Muscle of leg (tissue), 11 donors: ENCODE data around the gene PKP3. TPM values are rescaled to one million over a fixed set of nuclear protein-coding genes. Genes with fewer than 3 reads are reported as not detected.
"Not testable (repeated sequence)": the region's sequence is repeated elsewhere in the genome, so short reads cannot be mapped to it uniquely, and the experiment has no call there.

ENCODE experiments used
- DNase-seq: peaks from one replicate; pipeline ENCODE4 v3.0.0; 2013
- H3K27ac ChIP-seq: one replicate; pipeline ENCODE4 v1.5.1; 2013; ENCODE audit warnings: mild to moderate bottlenecking, low read length, control low read depth
- H3K27me3 ChIP-seq: one replicate; pipeline ENCODE4 v1.6.1; 2013; ENCODE audit warnings: low read length; ENCODE audit not compliant: control insufficient read depth, insufficient read depth
- H3K36me3 ChIP-seq: one replicate; pipeline ENCODE4 v1.6.1; 2013; ENCODE audit warnings: low read length; ENCODE audit not compliant: control insufficient read depth, insufficient read depth
- H3K4me1 ChIP-seq: one replicate; pipeline ENCODE4 v1.6.1; 2013; ENCODE audit warnings: low read length; ENCODE audit not compliant: control insufficient read depth, insufficient read depth
- H3K4me3 ChIP-seq: one replicate; pipeline ENCODE4 v1.5.1; 2013; ENCODE audit warnings: low read length, control low read depth
- H3K9me3 ChIP-seq: replicated peaks from 2 replicates; pipeline ENCODE4 v1.6.1; 2013; ENCODE audit warnings: low read depth, low read length; ENCODE audit not compliant: control insufficient read depth
- WGBS: methylation state at CpG from one replicate; pipeline ENCODE4 v1.1.5; 2013; ENCODE audit warnings: missing lambda C conversion rate; ENCODE audit not compliant: insufficient coverage; 5-methylcytosine and 5-hydroxymethylcytosine counted together
- polyA plus RNA-seq, 8 donors: library from polyadenylated mRNA; unstranded; fragments of 120-200 nt; gene quantifications; one replicate each; pipeline versions ENCODE4 v1.2.1 to v1.2.3, GENCODE V29; 2013; ENCODE audit warnings: inconsistent platforms in 1 of 8, low replicate concordance in 1 of 8; ENCODE audit not compliant: insufficient read length in 8 of 8, insufficient read depth in 1 of 8
- total RNA-seq: library from RNA; stranded (reverse); fragments of 120-200 nt; gene quantifications from one replicate; pipeline ENCODE4 v1.2.4, GENCODE V29; 2013

PKP3 gene
- total and polyA plus RNA-seq, 9 donors = 0.13 to 10.5 (median 0.53) TPM

GRCh38 chr11:353179-353873 lies 40.7 kb upstream of the PKP3 start:
- no peaks in the 10 kb centered on the region for H3K9me3 ChIP-seq
- H3K27me3 ChIP-seq = no peaks in the 10 kb centered on the region
- peak overlapping the region; percentile 99 for H3K27ac ChIP-seq
- peaks cover 50% of the 10 kb centered on the region for H3K4me1 ChIP-seq
- peaks cover 2% of the 10 kb centered on the region for H3K36me3 ChIP-seq
- peak; percentile 96 for DNase-seq
- 0% methylated on average over 6 of the region's 16 CpGs for WGBS
- no peak overlapping the region for H3K4me3 ChIP-seq

- peaks cover 4% of the 10 kb centered on the region for H3K9me3 ChIP-seq
- WGBS = 4% methylated on average over 44 of the region's 76 CpGs
Observed at GRCh38 chr11:355581-356458, 38.2 kb upstream of the PKP3 start.

GRCh38 chr11:356610-357009 lies 37.4 kb upstream of the PKP3 start:
- Histone ChIP-seq H3K36me3 (peaks cover 2% of the 10 kb centered on the region), H3K4me1 (peaks cover 43% of the 10 kb centered on the region), H3K27ac (no peak overlapping the region), H3K27me3 (peaks cover 11% of the 10 kb centered on the region), H3K4me3 (no peak overlapping the region), H3K9me3 (peaks cover 8% of the 10 kb centered on the region)
- WGBS = 78% methylated on average over 6 of the region's 6 CpGs
- no peak for DNase-seq

More at GRCh38 chr11:355581-356458, 38.2 kb upstream of the PKP3 start:
- H3K4me1 ChIP-seq = peaks cover 49% of the 10 kb centered on the region
- peak; percentile 97 for DNase-seq
- peak overlapping the region; percentile 99 for H3K27ac ChIP-seq
- peak overlapping the region; percentile 33 for H3K4me3 ChIP-seq
- peaks cover 11% of the 10 kb centered on the region for H3K27me3 ChIP-seq
- H3K36me3 ChIP-seq = peaks cover 2% of the 10 kb centered on the region

GRCh38 chr11:357582-357981 lies 36.4 kb upstream of the PKP3 start:
- Histone ChIP-seq H3K27me3 (peaks cover 11% of the 10 kb centered on the region), H3K36me3 (peaks cover 2% of the 10 kb centered on the region), H3K4me1 (peaks cover 37% of the 10 kb centered on the region), H3K9me3 (peaks cover 8% of the 10 kb centered on the region), H3K4me3 (no peak overlapping the region), H3K27ac (no peak overlapping the region)
- 94% methylated on average over 4 of the region's 4 CpGs for WGBS
- DNase-seq = no peak

- peaks cover 11% of the 10 kb centered on the region for H3K27me3 ChIP-seq
- WGBS = 27% methylated on average over 23 of the region's 34 CpGs
- H3K9me3 ChIP-seq = peaks cover 8% of the 10 kb centered on the region
- DNase-seq = peak; percentile 47
- no peak overlapping the region for H3K27ac ChIP-seq
- H3K4me1 ChIP-seq = peaks cover 30% of the 10 kb centered on the region
- peaks cover 2% of the 10 kb centered on the region for H3K36me3 ChIP-seq
- H3K4me3 ChIP-seq = no peak overlapping the region
Observed at GRCh38 chr11:358129-358800, 35.7 kb upstream of the PKP3 start.

GRCh38 chr11:359181-359714 lies 34.8 kb upstream of the PKP3 start:
- Histone ChIP-seq H3K27ac (no peak overlapping the region), H3K9me3 (peaks cover 8% of the 10 kb centered on the region), H3K4me3 (no peak overlapping the region), H3K4me1 (peaks cover 20% of the 10 kb centered on the region), H3K36me3 (peaks cover 2% of the 10 kb centered on the region), H3K27me3 (peaks cover 11% of the 10 kb centered on the region)
- WGBS = 70% methylated on average over 4 of the region's 5 CpGs
- no peak for DNase-seq

GRCh38 chr11:360326-361280 lies 33.4 kb upstream of the PKP3 start:
- WGBS = 77% methylated on average over 22 of the region's 22 CpGs
- peaks cover 17% of the 10 kb centered on the region for H3K27me3 ChIP-seq
- no peak for DNase-seq

GRCh38 chr11:362642-363442 lies 31.2 kb upstream of the PKP3 start:
- Histone ChIP-seq H3K9me3 (peaks cover 8% of the 10 kb centered on the region), H3K4me3 (no peak overlapping the region), H3K27ac (no peak overlapping the region), H3K36me3 (no peaks in the 10 kb centered on the region), H3K27me3 (peaks cover 29% of the 10 kb centered on the region), H3K4me1 (peaks cover 6% of the 10 kb centered on the region)
- DNase-seq = no peak
- 75% methylated on average over 20 of the region's 36 CpGs for WGBS

More at GRCh38 chr11:360326-361280, 33.4 kb upstream of the PKP3 start:
- Histone ChIP-seq H3K4me3 (no peak overlapping the region), H3K27ac (no peak overlapping the region), H3K4me1 (peaks cover 8% of the 10 kb centered on the region), H3K9me3 (peaks cover 8% of the 10 kb centered on the region), H3K36me3 (peaks cover 2% of the 10 kb centered on the region)

GRCh38 chr11:363443-363805 lies 30.6 kb upstream of the PKP3 start:
- 70% methylated on average over 22 of the region's 22 CpGs for WGBS
- H3K4me1 ChIP-seq, H3K9me3 ChIP-seq, H3K27ac ChIP-seq, H3K4me3 ChIP-seq, DNase-seq, H3K36me3 ChIP-seq: not testable (repeated sequence)
- H3K27me3 ChIP-seq = peaks cover 35% of the 10 kb centered on the region
